Measurements from ENCODE around the gene RUNX2. TPM values are rescaled to one million over a fixed set of nuclear protein-coding genes. Genes with fewer than 3 reads are reported as not detected.

Gene RUNX2
- total and polyA plus RNA-seq, 2 experiments from 2014 or later = 0.66 to 1.7 TPM

DNA sequence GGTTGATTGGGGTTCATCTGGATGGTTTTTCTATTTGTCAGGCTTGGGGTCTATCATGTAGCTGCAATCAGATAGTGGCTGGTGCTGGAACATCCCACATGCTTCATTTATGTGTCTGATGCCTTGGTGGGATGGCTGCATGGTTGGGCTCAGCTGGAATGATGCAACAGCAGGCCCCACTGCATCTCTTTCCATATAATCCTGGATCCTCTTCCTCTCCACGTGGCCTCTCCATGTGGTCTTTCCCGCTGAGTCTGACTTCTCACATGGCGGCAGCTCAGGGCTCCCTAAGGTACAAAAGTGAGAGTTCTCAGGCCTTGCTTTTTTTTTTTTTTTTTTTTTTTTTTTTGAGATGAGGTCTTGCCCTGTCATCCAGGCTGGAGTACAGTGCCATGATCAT is 114.6 kb downstream of the RUNX2 start (continued):
- TF ChIP-seq ZNF462 (CRISPR knock-in tag; IDR thresholded peaks at IDR 0.05) = no peak
- no peak for TF ChIP-seq ZNF331 (CRISPR knock-in tag; IDR thresholded peaks at IDR 0.05; ENCODE audit: low read depth)
- no peak for TF ChIP-seq EZH2 (IDR thresholded peaks at IDR 0.05; ENCODE audit: low read depth, unreplicated experiment)

- Histone ChIP-seq H4K20me1 (replicated peaks; ENCODE audit: insufficient read depth) (no peaks in the 10 kb centered on the region), H3K4me3 (no peak overlapping the region), H3K4me2 (peak overlapping the region; percentile 61; the same call in 1 of the 2 replicates), H2AFZ (no peak overlapping the region), H3K27me3 (ENCODE audit: insufficient read depth) (no peaks in the 10 kb centered on the region), H3K4me1 (ENCODE audit: insufficient read depth) (peaks cover 29% of the 10 kb centered on the region), H3K27ac (ENCODE audit: low read depth) (no peak overlapping the region), H3K36me3 (ENCODE audit: insufficient read depth) (no peaks in the 10 kb centered on the region), H3F3A (replicated peaks; ENCODE audit: low read depth) (no peaks in the 10 kb centered on the region), H3K79me2 (replicated peaks; ENCODE audit: insufficient read depth) (no peaks in the 10 kb centered on the region), H3K9me2 (ENCODE audit: insufficient read depth) (0 out of 2 replicates have a peak, but pooled peaks cover 5% of the 10 kb centered on the region)
- no peak for ATAC-seq
- H3K4me3 Mint-ChIP-seq = no peak overlapping the region
- H3K27me3 Mint-ChIP-seq (ENCODE audit: insufficient read depth, low read depth, poor library complexity) = peaks cover 1% of the 10 kb centered on the region
- H3K36me3 Mint-ChIP-seq (ENCODE audit: low read depth) = no peaks in the 10 kb centered on the region
- TF ChIP-seq ZNF331 (CRISPR knock-in tag; IDR thresholded peaks at IDR 0.05; ENCODE audit: low read depth) = no peak
- TF ChIP-seq, protein P1, sequence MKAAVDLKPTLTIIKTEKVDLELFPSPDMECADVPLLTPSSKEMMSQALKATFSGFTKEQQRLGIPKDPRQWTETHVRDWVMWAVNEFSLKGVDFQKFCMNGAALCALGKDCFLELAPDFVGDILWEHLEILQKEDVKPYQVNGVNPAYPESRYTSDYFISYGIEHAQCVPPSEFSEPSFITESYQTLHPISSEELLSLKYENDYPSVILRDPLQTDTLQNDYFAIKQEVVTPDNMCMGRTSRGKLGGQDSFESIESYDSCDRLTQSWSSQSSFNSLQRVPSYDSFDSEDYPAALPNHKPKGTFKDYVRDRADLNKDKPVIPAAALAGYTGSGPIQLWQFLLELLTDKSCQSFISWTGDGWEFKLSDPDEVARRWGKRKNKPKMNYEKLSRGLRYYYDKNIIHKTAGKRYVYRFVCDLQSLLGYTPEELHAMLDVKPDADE (IDR thresholded peaks at IDR 0.05) = no peak
- no peak for DNase-seq (ENCODE audit: low spot score)
- peak overlapping the region; percentile 30; the same call in 1 of the 2 replicates for H3K27ac Mint-ChIP-seq
- no peaks in the 10 kb centered on the region for H3K9me3 Mint-ChIP-seq
- peaks cover 27% of the 10 kb centered on the region for H3K4me1 Mint-ChIP-seq
Observed at GRCh38 chr6:45445364-45445748, 117.2 kb downstream of the RUNX2 start.
